HG02970 (cell line): ENCODE data around the gene PDGFC.

Experiments
- ATAC-seq: cut with Tn5 transposase; IDR thresholded peaks from one replicate; pipeline ENCODE4 v1.9.1; 2021; ENCODE audit warnings: mild to moderate bottlenecking, moderate library complexity, moderate number of reproducible peaks; ENCODE audit not compliant: unreplicated experiment, low FRiP score

The PDGFC gene

DNA sequence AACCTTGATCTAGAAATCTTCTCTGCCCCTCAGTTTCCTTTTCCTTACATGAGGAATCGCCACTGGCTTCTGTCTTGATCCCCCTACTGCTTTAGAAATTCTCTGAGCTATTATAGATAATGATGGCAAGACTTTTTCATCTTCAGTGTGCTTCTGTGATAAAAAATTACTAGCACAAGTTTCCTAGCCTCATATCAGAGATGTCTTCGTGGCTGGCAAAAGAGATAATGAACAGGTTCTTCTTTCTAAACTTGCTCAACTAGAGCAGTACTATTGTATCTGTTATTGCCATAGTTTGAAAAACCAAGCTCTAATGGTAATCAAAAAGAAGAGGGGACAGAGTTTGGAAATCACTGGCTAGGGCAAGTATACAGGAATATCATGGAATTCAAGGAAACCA is 4.1 kb upstream of the PDGFC start:
- no peak for ATAC-seq

GRCh38 chr4:156974264-156974663 is 2.7 kb upstream of the PDGFC start:
- no peak for ATAC-seq

DNA sequence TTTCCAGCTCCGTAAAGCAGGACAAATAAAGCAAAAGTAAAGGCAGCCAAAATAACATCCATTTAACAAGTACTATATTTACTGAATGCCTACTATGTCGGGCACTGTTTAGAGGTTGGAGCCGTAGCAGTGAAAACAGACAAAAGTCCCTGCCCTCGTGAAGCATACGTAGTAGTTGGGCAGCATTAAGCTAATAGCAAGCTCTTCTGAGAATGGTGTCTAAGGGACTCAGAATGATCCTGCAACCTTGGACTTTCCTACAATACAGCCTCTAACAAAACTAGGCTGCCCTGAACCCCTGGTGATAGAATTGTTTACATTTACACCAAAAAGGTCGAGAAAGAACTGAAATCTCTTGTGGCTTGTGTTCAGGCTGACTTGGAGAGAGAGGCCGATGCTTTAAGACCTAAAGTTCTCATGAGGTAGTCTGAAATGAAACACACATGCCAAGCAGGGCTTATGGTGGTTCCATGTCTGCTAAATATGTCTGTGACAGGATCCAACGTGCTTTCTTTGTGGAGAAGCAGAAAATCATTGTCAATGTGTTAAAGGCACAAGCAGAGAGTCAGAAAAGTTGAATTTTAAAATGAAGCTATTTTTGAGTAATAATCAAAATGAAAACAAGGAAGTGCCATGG is 898 bp upstream of the PDGFC start:
- ATAC-seq: no peak

- ATAC-seq: no peak
Measured at GRCh38 chr4:156971165-156971675, 379 bp downstream of the PDGFC start.

GRCh38 chr4:156970501-156971164 is 966 bp downstream of the PDGFC start:
- no peak for ATAC-seq

DNA sequence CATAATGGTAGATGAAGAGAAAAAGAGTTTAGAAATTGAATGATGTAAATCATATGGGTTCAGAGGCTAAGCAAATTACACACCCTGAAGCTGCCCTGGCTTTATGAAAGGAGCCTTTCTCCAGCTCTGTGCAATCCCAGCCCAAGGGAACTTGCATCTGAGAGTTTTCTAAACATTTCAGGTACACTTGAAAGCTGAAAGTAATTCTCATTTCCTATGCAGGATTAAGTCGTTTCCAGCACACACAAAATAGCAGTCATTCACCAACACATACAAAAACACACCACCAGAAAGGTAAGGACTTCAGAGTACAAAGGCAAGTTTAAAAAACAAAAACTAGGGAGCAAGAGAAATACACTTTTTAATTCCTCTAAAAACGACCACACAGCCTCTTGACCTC is 1.7 kb downstream of the PDGFC start:
- ATAC-seq: no peak

DNA sequence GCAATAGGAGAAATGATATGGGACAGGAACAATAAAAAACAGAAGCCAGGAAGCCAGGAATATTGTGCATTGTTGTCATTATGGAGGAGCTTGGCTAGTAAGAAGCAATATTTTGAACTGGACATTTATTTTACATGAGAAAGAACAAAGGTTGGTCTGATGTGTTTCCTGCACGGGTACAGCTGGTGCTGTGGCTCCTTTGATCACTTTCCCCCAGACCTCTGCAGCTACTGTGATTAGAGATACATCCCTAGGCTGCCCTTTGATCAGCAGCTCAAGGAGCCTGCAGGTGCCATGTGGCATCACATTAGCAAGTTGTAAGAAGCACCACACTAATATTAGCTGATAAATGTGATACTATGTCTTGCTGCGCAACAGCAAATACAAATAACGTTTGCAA is 2.5 kb downstream of the PDGFC start:
- no peak for ATAC-seq

- ATAC-seq: peak; percentile 47
Measured at GRCh38 chr4:156968479-156968984, 3.1 kb downstream of the PDGFC start.

DNA sequence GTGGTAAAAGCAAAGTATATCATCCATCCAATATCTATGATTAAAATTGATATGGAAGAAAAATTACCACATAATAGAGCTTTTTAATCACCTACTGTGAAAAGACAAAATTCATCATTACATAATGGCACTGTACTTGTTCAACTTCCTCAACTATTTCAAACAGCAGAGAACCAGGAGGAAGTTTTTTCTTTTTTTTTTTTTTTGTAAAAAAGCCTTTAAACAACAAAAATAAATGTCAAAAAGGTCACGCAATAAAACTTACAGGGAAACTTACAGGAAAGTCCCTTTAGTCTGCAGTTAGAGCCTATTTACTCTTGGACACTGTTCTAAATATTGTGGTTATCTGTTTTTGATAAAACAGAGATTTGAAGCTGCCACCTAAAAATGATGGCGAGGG is 4.8 kb downstream of the PDGFC start:
- no peak for ATAC-seq

- ATAC-seq: no peak
Measured at GRCh38 chr4:156963419-156963818, 8.2 kb downstream of the PDGFC start.

DNA sequence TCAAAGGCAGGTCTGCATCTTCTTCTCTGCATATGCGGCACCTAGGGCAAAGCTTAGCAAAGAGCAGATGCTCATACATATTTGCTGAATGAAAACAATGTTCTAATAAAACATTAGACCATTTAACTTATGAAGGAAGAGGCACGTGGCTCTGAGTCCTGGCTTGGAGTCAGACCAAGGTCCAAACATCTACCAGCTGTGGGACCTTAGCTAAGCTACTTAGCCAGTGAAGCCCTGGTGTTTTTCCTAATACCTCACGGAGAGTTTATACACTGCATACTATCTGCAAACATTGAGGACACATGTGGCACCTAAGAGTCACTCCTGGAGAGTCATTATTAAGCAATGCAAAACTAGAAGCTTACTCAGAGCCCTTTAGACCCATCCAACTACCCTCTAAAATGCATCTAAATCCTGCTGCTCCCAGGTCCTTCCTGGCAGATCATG is 9.0 kb downstream of the PDGFC start:
- no peak for ATAC-seq

- ATAC-seq: no peak
Measured at GRCh38 chr4:156962058-156962358, 9.6 kb downstream of the PDGFC start.

DNA sequence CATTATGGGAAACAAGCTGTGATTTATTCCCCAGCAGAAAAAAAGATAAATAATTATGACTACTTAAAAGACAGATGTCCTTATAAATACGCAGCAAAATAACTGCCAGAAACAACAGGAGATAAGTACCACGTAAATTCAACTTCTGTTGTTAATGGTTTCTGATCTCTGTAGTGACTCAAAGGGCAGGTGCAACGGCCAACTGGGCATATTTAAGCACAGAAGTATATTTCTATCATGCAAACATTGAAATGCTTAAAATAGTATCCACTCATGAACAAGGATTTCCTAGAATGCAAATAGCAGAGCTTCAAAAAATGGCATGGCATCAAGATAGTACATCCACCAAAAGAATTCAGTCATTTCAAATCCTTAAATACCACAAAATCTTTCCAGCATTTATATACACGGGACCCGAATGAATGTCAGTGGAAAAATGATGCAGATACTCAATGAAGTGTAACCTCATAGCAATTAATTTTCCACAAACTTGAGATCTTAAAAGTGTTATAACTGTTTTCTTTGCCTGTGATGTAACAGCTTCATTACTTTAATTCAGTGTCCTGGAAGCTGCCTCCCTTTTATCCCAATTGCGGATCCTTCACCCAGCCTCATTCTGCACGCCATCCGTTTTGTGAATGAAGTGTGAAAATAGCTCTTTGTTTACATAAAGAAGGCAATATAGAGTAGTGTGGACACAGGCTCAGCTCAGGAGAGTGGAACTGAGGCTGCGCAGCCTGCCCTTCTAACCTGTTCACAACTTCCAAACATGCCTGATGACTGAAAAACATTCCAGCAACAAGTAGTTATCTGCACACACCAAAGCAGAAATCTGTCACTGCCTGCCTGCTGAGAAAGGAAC is 10.2 kb downstream of the PDGFC start:
- ATAC-seq: no peak

DNA sequence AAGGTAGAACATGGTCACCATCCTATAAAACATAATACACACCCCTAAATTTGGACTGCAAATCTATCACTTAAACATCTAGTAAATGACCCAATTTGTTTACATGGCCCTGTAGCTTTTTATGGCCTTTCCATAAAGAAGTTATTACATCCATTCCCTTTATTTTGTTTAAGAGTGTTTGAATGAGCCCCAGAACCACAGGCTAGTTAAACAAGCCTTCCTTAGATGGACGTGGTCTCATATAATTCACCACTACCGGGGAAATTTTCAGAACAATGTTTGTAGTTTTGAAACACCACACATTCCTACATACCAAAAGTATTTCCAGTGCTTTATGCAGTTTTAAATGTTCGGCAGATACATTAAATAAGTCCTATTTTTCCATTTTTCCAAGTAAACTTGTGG is 12.3 kb downstream of the PDGFC start:
- no peak for ATAC-seq

DNA sequence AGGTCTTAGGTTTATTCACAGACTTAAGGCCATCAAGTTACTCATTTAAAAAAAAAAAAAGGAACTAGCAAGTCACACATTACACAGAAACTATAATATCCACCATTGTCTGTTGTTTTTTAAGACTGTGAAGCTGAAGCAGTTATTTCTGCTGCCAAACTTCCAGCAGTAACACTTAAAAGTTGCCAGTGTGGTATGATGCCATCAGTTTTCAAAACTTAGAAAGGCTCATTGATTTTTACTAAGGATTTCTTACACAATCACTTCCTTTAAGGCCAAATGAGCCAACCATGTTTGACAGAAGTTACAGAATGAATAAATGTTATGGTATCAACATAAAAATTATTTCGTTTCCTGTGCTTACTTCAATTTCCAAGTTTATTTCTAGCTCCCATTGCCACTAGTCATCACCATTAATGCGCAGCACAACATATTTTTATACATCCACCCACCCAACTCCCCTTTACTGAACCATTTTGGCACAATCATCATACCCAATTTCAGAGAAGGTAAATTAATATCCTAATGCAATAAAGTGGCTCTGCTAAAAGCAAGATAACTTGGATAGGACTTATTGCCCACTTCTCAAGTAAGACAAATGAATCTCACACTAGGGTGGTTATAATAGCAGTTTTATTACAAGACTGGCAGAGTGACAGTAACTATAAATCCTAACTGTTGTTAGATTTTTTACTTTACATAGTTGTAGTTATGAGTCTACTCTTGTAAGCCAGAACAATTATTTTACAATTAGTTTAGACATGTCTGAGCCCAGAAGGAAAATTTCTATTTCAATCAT is 13.1 kb downstream of the PDGFC start:
- no peak for ATAC-seq

DNA sequence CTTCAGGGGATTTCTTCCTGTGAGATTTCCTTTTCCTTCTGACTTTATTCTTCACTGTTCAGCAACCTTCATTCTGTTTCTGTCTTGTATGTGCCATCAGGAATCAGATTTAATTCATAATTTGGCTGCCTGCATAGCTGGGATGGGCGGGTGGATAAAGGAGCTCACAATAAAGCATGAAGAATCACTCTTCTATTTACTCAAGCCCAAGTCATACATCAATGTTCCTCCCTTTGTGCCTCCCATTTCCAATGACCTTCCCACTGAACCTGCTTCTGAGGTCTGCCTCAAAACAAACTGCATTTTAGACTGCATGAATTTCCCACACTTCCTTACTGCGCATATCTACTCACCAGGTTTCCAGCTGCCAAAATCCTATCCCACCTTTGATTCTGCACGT is 14.0 kb downstream of the PDGFC start:
- no peak for ATAC-seq

DNA sequence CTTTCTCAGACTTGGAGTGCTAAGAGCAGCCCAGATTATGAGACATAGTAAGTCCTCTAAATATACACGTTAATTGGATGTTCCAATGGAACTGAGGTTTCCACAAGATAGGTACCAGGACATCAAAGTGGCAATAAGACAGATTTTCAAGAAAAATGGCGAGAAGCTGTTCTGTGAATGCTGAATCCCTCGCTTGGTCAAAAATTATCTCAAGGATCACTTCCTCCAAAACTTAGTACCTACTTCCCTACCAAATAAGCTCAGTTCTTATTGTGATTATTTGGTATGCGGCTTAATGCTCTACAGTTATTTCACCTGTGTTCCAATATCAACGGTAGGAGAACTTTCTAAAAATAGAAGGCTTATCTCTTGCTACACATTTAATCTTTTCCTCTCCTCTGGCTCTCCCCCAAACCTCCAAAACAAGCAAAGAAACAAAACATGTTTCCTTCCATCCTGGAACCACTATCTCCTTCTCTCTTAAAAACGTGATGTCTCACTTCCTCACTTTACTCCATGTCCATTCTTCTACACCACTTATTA is 14.7 kb downstream of the PDGFC start:
- ATAC-seq: no peak

DNA sequence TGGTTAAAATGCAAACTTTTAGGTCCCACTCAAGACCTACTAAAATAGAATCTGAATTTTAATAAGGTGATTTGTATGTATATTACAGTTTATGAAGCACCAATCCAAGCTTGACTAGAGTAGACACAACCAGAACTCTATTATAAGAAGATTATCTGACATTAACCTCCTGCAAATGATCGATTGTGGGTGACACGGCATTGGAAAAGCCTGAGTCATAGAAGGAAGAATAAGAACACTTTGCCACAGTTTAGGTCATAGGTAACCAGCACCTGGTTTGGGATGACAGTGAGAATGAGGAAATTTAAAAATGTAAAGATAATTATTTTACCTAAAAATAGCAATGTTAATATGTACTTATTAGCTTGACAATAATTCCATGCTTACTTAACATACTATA is 15.2 kb downstream of the PDGFC start:
- no peak for ATAC-seq

DNA sequence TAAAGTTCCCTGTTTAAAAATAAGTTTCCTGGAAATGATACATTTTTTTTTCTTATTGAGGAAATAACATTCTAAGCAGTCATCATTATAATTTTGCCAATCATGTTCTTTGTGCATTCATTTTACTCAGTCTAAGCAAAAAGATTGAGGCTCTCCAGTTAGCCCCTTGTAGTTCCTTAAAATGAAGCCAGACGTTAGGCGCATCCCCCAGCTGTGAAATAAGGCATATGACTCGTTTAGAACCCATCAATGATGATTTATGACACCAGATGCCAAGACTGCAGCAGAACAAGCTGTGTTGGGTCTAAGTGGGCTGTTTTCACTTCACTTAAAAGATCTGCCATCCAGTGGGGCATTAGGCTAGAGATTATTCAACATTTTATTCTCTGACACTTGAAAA is 17.0 kb downstream of the PDGFC start:
- ATAC-seq: no peak

DNA sequence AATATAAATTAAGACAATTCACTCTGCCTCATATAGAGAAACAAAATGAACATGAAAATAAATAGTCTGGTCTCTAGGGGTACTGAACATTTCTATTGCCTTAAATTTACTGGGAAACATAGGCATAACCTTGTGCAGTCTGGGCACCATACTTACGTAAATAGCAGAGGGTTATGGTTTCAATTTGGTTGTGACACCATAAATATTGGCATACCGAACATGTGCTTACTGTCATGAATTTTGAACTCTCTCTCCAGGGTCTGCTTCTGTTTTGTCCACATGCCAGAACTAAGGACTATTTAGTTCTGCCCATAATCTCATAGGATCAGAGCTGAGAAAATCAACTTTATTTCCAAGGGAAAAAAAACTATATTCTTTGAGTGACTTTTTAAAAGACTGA is 17.6 kb downstream of the PDGFC start:
- ATAC-seq: no peak
